Measurements from ENCODE around the gene POLG2.
A peak's percentile ranks its signal among the peaks of the same experiment; 100 is the strongest.

POLG2 gene

GRCh38 chr17:64449545-64449944 lies 47.3 kb downstream of the POLG2 start:
- no peaks in the 10 kb centered on the region for H3K9me2 ChIP-seq (replicated peaks; ENCODE audit: control insufficient read depth, low read length)
- no peaks in the 10 kb centered on the region for H4K20me1 ChIP-seq (ENCODE audit: control insufficient read depth, insufficient read depth, low read depth, low read length)
- H3K27me3 ChIP-seq (ENCODE audit: control insufficient read depth, low read length): no peaks in the 10 kb centered on the region
- H3K79me2 ChIP-seq (ENCODE audit: control insufficient read depth, low read length): peaks cover 50% of the 10 kb centered on the region
- H3K4me3 ChIP-seq (ENCODE audit: low read length): peak overlapping the region; percentile 99
- peaks cover 13% of the 10 kb centered on the region for H3F3A ChIP-seq (ENCODE audit: control insufficient read depth, insufficient read depth)
- no peaks in the 10 kb centered on the region for H3K9me3 ChIP-seq (ENCODE audit: control insufficient read depth, insufficient read depth, low read length)
- TF ChIP-seq EZH2phosphoT487 (IDR thresholded peaks at IDR 0.05; ENCODE audit: borderline replicate concordance, low read length) (no peak), CTCF (IDR thresholded peaks at IDR 0.05; ENCODE audit: low read depth, low read length, poor library complexity, severe bottlenecking) (no peak)
- peaks cover 60% of the 10 kb centered on the region for H3K4me1 ChIP-seq (ENCODE audit: control insufficient read depth, low read length)
- H3K36me3 ChIP-seq (ENCODE audit: control insufficient read depth, low read length): peaks cover 50% of the 10 kb centered on the region
- peak overlapping the region; percentile 92 for H3K27ac ChIP-seq (ENCODE audit: low read depth, low read length)
- H3K4me2 ChIP-seq (ENCODE audit: low read length): peak overlapping the region; percentile 94

GRCh38 chr17:64448665-64449512 lies 48.0 kb downstream of the POLG2 start, which contains the start of gene MILR1:
MILR1 (plus strand) TSS chr17:64449115; CDS start chr17:64449169, 54 bp downstream.
- H3K27me3 ChIP-seq (ENCODE audit: control insufficient read depth, low read length): no peaks in the 10 kb centered on the region
- H4K20me1 ChIP-seq (ENCODE audit: control insufficient read depth, insufficient read depth, low read depth, low read length): no peaks in the 10 kb centered on the region
- peak within 1 kb of the TSS; percentile 92 for H3K27ac ChIP-seq (ENCODE audit: low read depth, low read length)
- peaks cover 45% of the 10 kb centered on the region for H3K79me2 ChIP-seq (ENCODE audit: control insufficient read depth, low read length)
- TF ChIP-seq EZH2phosphoT487 (IDR thresholded peaks at IDR 0.05; ENCODE audit: borderline replicate concordance, low read length) (no peak), CTCF (IDR thresholded peaks at IDR 0.05; ENCODE audit: low read depth, low read length, poor library complexity, severe bottlenecking) (no peak)
- H3K36me3 ChIP-seq (ENCODE audit: control insufficient read depth, low read length): peaks cover 43% of the 10 kb centered on the region
- H3F3A ChIP-seq (ENCODE audit: control insufficient read depth, insufficient read depth): peaks cover 13% of the 10 kb centered on the region
- H3K9me3 ChIP-seq (ENCODE audit: control insufficient read depth, insufficient read depth, low read length): no peaks in the 10 kb centered on the region
- peaks cover 55% of the 10 kb centered on the region for H3K4me1 ChIP-seq (ENCODE audit: control insufficient read depth, low read length)
- H3K9me2 ChIP-seq (replicated peaks; ENCODE audit: control insufficient read depth, low read length): no peaks in the 10 kb centered on the region
- peak within 1 kb of the TSS; percentile 94 for H3K4me2 ChIP-seq (ENCODE audit: low read length)
- peak within 1 kb of the TSS; percentile 99 for H3K4me3 ChIP-seq (ENCODE audit: low read length)

GRCh38 chr17:64447526-64447925 lies 49.3 kb downstream of the POLG2 start:
- H3F3A ChIP-seq (ENCODE audit: control insufficient read depth, insufficient read depth): peaks cover 10% of the 10 kb centered on the region
- H3K36me3 ChIP-seq (ENCODE audit: control insufficient read depth, low read length): peaks cover 33% of the 10 kb centered on the region
- H3K27ac ChIP-seq (ENCODE audit: low read depth, low read length): no peak overlapping the region
- H4K20me1 ChIP-seq (ENCODE audit: control insufficient read depth, insufficient read depth, low read depth, low read length): no peaks in the 10 kb centered on the region
- H3K4me2 ChIP-seq (ENCODE audit: low read length): no peak overlapping the region
- no peaks in the 10 kb centered on the region for H3K9me2 ChIP-seq (replicated peaks; ENCODE audit: control insufficient read depth, low read length)
- peaks cover 56% of the 10 kb centered on the region for H3K4me1 ChIP-seq (ENCODE audit: control insufficient read depth, low read length)
- no peak for TF ChIP-seq CTCF (IDR thresholded peaks at IDR 0.05; ENCODE audit: low read depth, low read length, poor library complexity, severe bottlenecking)
- TF ChIP-seq EZH2phosphoT487 (IDR thresholded peaks at IDR 0.05; ENCODE audit: borderline replicate concordance, low read length): no peak
- peaks cover 34% of the 10 kb centered on the region for H3K79me2 ChIP-seq (ENCODE audit: control insufficient read depth, low read length)
- H3K4me3 ChIP-seq (ENCODE audit: low read length): no peak overlapping the region
- no peaks in the 10 kb centered on the region for H3K27me3 ChIP-seq (ENCODE audit: control insufficient read depth, low read length)
- no peaks in the 10 kb centered on the region for H3K9me3 ChIP-seq (ENCODE audit: control insufficient read depth, insufficient read depth, low read length)

Data from DOHH2 (cell line).